SK-N-MC (cell line): ENCODE results near the gene PML.

Experiments used
- DNase-seq: peaks from one replicate; pipeline ENCODE4 v3.0.0-alpha.2; 2011; ENCODE audit warnings: low read depth, low spot score
- H3K27ac ChIP-seq: fragments of 200-600 bp; sonication (generic); 2 replicates; pipeline ENCODE4 v1.5.1; 2016; ENCODE audit warnings: mixed run types
- H3K36me3 ChIP-seq: fragments of 200-600 bp; sonication (generic); 2 replicates; pipeline ENCODE4 v1.6.1; 2017; ENCODE audit warnings: antibody characterized with exemption, low read length, mixed read lengths; ENCODE audit not compliant: insufficient read depth
- H3K4me3 ChIP-seq: fragments of 200-600 bp; sonication (generic); 2 replicates; pipeline ENCODE4 v1.5.1; 2016
- H3K9ac ChIP-seq: fragments of 200-600 bp; sonication (generic); 2 replicates; pipeline ENCODE4 v1.8.0; 2017; ENCODE audit warnings: mixed run types, mixed read lengths; ENCODE audit not compliant: insufficient read length
- H3K9me3 ChIP-seq: fragments of 200-600 bp; sonication (generic); 2 replicates; pipeline ENCODE4 v1.6.1; 2017; ENCODE audit warnings: low read depth, mild to moderate bottlenecking, antibody characterized with exemption, low read length, moderate library complexity, mixed read lengths
- EZH2 ChIP-seq: fragments of 200-600 bp; sonication (generic); IDR thresholded peaks from one replicate; pipeline ENCODE4 v1.6.1; 2017; ENCODE audit warnings: antibody characterized with exemption
- FOXP2 ChIP-seq: optimal IDR thresholded peaks from 2 replicates; pipeline ENCODE3; 2011; ENCODE audit warnings: mild to moderate bottlenecking, moderate library complexity; ENCODE audit not compliant: insufficient read depth; ENCODE audit errors: extremely low read length, control extremely low read depth
- POLR2AphosphoS5 ChIP-seq: IDR thresholded peaks from 2 replicates; pipeline ENCODE4 v1.6.1; 2012; ENCODE audit warnings: mild to moderate bottlenecking, low read depth, low read length, borderline replicate concordance

PML gene

DNA sequence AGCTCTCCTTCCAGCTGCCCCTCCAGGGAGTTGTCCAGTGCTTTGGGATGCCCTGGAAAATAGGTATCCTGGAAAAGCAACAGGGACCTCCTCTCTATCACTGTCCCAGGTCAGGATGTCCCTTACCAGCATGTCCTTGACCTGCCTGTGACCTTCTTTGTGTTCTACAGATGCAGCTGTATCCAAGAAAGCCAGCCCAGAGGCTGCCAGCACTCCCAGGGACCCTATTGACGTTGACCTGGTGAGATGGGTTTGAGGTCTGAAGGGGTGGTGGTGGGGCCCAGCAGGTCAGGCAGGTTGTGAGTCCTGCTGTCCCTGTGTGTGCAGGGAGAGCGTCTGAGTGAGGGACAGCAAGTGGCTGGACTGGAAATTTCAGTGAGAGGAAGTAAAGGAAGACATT is 30.2 kb downstream of the PML start:
- Histone ChIP-seq H3K9ac (no peak overlapping the region), H3K9me3 (no peaks in the 10 kb centered on the region), H3K4me3 (no peak overlapping the region), H3K27ac (no peak overlapping the region), H3K36me3 (no peaks in the 10 kb centered on the region; the same call in 1 of the 2 replicates)
- TF ChIP-seq POLR2AphosphoS5 (no peak), EZH2 (no peak), FOXP2 (no peak)
- no peak for DNase-seq

DNA sequence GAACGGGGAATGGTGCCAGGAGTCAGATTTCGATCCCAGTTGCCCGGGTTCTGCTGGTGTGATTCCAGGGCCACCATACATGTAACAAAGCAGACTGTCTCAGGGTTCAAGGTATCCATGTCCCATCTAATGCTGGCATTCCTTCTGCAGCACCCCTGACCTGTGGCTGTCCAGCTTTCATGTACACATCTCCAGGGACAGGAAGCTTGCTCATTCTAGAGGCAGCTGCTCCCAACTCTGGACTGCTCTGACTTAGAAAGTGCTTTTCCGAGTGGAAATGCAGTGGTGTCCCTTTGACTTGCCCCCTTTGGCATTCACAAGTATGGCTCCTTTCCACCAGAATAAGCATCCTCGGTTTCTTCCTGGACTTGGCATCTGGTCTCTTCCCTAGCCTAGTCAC is 30.9 kb downstream of the PML start:
- no peak for DNase-seq
- no peaks in the 10 kb centered on the region; the same call in 1 of the 2 replicates for H3K36me3 ChIP-seq

GRCh38 chr15:74027688-74028087 is 33.2 kb downstream of the PML start:
- Histone ChIP-seq H3K9ac (no peak overlapping the region), H3K4me3 (no peak overlapping the region), H3K9me3 (no peaks in the 10 kb centered on the region), H3K36me3 (no peaks in the 10 kb centered on the region; the same call in 1 of the 2 replicates), H3K27ac (no peak overlapping the region)
- no peak for DNase-seq
- TF ChIP-seq POLR2AphosphoS5, result no peak
- TF ChIP-seq FOXP2, result no peak
- TF ChIP-seq EZH2, result no peak

More for the DNA sequence above, 30.9 kb downstream of the PML start:
- no peak overlapping the region for H3K27ac ChIP-seq
- no peak for TF ChIP-seq FOXP2
- no peak for TF ChIP-seq EZH2
- TF ChIP-seq POLR2AphosphoS5, result no peak
- no peak overlapping the region for H3K4me3 ChIP-seq
- no peaks in the 10 kb centered on the region for H3K9me3 ChIP-seq
- H3K9ac ChIP-seq, result no peak overlapping the region

DNA sequence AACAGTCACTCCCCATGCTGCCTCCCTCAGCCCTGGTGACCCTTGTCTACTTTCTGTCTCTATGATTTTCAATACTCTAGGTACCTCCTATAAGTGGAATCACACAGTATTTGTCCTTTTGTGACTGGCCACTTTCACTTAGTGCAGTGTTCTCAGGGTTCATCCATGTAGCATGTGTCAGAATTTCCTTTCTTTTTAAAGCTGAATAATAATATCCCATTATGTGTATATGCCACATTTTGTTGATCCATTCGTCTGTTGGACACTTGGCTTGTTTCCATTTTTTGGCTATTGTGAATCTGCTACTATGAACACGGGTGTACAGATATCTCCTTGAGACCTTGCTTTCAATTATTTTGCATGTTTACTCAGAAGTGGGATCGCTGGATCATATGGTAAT is 34.1 kb downstream of the PML start:
- Histone ChIP-seq H3K27ac (no peak overlapping the region), H3K36me3 (no peaks in the 10 kb centered on the region; the same call in 1 of the 2 replicates), H3K9ac (no peak overlapping the region), H3K4me3 (no peak overlapping the region), H3K9me3 (no peaks in the 10 kb centered on the region)
- TF ChIP-seq EZH2, result no peak
- no peak for TF ChIP-seq POLR2AphosphoS5
- TF ChIP-seq FOXP2, result no peak
- no peak for DNase-seq

DNA sequence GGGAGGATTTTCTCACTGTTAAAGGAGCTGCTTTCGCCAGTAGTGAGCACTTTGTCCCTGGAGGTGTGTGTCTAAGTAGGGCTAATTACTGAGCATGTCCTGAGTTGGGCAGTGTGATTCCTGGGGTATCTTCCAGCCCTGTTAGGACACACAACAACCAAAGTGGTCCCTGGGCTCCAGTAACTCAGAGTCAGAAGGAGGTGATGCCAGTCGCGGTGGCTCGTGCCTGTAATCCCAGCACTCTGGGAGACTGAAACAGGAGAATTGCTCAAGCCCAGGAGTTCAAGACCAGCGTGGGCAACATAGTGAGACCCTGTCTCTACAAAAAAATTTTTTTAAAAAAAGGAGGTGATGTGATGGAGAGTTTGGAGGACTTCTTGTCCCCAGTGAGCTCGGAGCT is 37.5 kb downstream of the PML start:
- no peaks in the 10 kb centered on the region for H3K9me3 ChIP-seq
- TF ChIP-seq FOXP2 (no peak), EZH2 (no peak), POLR2AphosphoS5 (no peak)
- no peak for DNase-seq
- H3K36me3 ChIP-seq, result no peaks in the 10 kb centered on the region
- H3K9ac ChIP-seq, result no peak overlapping the region
- H3K4me3 ChIP-seq, result no peak overlapping the region
- no peak overlapping the region for H3K27ac ChIP-seq

GRCh38 chr15:74032606-74033561 is 38.4 kb downstream of the PML start:
- TF ChIP-seq EZH2 (no peak), POLR2AphosphoS5 (no peak), FOXP2 (no peak)
- Histone ChIP-seq H3K36me3 (no peaks in the 10 kb centered on the region), H3K27ac (no peak overlapping the region), H3K9ac (no peak overlapping the region), H3K4me3 (no peak overlapping the region), H3K9me3 (no peaks in the 10 kb centered on the region)
- no peak for DNase-seq

DNA sequence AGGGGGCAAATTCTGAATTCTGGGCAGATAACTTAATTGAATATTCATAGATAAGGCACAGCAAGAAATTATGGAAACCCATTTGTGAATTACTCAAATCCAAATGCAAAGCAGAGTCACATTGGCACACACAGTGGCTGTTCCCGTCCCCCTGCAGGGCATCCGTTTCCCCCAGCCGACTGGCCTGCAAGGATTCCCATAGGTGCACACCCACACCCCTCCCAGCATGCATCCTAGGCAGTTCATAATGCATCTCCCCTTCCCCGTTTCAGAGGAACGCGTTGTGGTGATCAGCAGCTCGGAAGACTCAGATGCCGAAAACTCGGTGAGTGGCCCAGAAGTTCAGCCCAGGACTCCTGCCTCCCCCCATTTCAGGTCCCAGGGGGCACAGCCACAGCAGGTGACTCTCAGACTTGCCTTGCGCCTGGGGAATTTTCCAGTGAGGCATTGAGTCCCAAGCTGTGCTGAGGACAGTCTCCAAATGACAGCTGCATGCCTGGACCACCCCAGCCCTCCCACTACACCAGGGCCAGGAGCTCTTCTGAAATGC is 39.8 kb downstream of the PML start:
- TF ChIP-seq EZH2 (no peak), FOXP2 (no peak), POLR2AphosphoS5 (no peak)

DNA sequence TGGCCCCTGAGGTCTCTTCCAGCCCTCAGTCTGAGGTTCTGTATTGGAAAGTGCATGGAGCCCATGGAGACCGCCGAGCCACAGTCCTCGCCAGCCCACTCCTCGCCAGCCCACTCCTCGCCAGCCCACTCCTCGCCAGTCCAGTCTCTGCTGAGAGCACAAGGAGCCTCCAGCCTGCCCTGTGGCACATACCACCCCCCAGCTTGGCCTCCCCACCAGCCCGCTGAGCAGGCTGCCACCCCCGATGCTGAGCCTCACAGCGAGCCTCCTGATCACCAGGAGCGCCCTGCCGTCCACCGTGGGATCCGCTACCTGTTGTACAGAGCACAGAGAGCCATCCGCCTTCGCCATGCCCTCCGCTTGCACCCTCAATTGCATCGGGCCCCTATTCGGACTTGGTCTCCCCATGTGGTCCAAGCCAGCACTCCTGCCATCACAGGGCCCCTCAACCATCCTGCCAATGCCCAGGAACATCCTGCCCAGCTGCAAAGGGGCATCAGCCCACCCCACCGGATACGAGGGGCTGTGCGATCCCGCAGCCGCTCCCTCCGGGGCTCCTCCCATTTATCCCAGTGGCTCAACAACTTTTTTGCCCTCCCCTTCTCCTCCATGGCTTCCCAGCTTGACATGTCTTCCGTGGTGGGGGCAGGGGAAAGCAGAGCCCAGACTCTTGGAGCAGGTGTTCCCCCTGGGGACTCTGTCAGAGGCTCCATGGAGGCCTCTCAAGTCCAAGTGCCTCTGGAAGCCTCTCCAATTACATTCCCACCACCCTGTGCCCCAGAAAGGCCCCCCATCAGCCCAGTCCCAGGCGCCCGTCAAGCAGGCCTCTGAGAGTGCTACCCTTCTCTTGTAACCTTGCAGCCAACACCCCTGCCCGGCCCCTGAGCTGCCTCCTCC is 40.9 kb downstream of the PML start:
- DNase-seq, result no peak
- Histone ChIP-seq H3K9me3 (no peaks in the 10 kb centered on the region), H3K27ac (no peak overlapping the region), H3K36me3 (no peaks in the 10 kb centered on the region), H3K9ac (no peak overlapping the region), H3K4me3 (no peak overlapping the region)
- TF ChIP-seq POLR2AphosphoS5 (no peak), EZH2 (no peak), FOXP2 (no peak)

More for the DNA sequence above, 39.8 kb downstream of the PML start:
- no peaks in the 10 kb centered on the region for H3K36me3 ChIP-seq
- no peak overlapping the region for H3K9ac ChIP-seq
- no peak overlapping the region for H3K27ac ChIP-seq
- DNase-seq, result no peak
- no peak overlapping the region for H3K4me3 ChIP-seq
- no peaks in the 10 kb centered on the region for H3K9me3 ChIP-seq
